Colonic mucosa (tissue), 4 donors: ENCODE results near the gene MFSD11. TPM values are rescaled to one million over a fixed set of nuclear protein-coding genes. Genes with fewer than 3 reads are reported as not detected.
"Not testable (repeated sequence)": the region's sequence is repeated elsewhere in the genome, so short reads cannot be mapped to it uniquely, and the experiment has no call there.

Experiments
- DNase-seq: peaks from one replicate; pipeline ENCODE4 v3.0.0-alpha.2; 2020
- H3K27ac ChIP-seq: fragments of 200-600 bp; one replicate; pipeline ENCODE4 v1.8.0; 2021
- H3K27me3 ChIP-seq: fragments of 200-600 bp; one replicate; pipeline ENCODE4 v1.8.0; 2021
- H3K36me3 ChIP-seq: fragments of 200-600 bp; one replicate; pipeline ENCODE4 v1.8.0; 2021
- H3K4me1 ChIP-seq: fragments of 200-600 bp; one replicate; pipeline ENCODE4 v1.8.0; 2021; ENCODE audit warnings: mild to moderate bottlenecking
- H3K4me3 ChIP-seq: fragments of 200-600 bp; one replicate; pipeline ENCODE4 v1.8.0; 2021
- H3K9ac ChIP-seq, 2 donors: one replicate each; pipeline ENCODE4 v1.7.0; 2013; ENCODE audit warnings: control low read depth in 2 of 2, low read depth in 2 of 2, low read length in 2 of 2
- H3K9me3 ChIP-seq: fragments of 200-600 bp; one replicate; pipeline ENCODE4 v1.8.0; 2021
- intact Hi-C: fragments of 100-400 bp; cut with DNase I; formaldehyde crosslinking; loops from one replicate; pipeline ENCODE4 v1.14.1; 2022
- total RNA-seq, 2 donors: library from RNA; stranded (reverse); fragmentation: NEBNext Ultra II Directional in 1 of 2; extraction: Animal tissue kit (Norgen Biotek cat#: 25700) in 1 of 2; gene quantifications; one replicate each; pipeline ENCODE4 v1.2.1, GENCODE V29; 2021
- TF ChIP-seq, protein P1 (sequence below): fragments of 200-600 bp; IDR thresholded peaks from one replicate; pipeline ENCODE4 v1.8.0; 2022; ENCODE audit warnings: antibody characterized with exemption, mild to moderate bottlenecking
- donor health status: healthy.
- donor health status: DM: no; HTN: no; CAD: no.
- donor health status: DM: no; HTN: no; CAD: no.

The MFSD11 gene
- total RNA-seq, 2 donors from 2014 or later, result 24.9 to 38.9 TPM

DNA sequence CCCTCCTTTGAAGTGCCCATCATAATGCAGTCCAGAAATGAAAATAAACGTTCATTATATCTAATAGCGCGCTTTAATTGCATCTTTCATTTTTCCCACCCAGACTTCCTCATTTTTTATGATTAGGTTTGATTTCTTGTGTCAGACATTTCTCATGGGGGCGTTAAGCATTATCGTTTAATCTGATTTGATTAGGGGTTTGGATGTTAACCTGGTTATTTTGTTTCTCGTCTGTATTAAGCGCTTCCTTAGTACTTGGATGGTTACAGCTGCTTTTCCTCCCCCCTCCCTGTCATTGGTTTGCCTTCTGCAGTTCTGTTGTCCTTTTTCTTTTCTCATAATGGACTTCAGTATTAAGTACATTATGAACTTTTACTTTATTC, 540 bp downstream of the MFSD11 start:
- peak overlapping the region; percentile 69 to 91 for H3K9ac ChIP-seq
- TF ChIP-seq, protein P1, sequence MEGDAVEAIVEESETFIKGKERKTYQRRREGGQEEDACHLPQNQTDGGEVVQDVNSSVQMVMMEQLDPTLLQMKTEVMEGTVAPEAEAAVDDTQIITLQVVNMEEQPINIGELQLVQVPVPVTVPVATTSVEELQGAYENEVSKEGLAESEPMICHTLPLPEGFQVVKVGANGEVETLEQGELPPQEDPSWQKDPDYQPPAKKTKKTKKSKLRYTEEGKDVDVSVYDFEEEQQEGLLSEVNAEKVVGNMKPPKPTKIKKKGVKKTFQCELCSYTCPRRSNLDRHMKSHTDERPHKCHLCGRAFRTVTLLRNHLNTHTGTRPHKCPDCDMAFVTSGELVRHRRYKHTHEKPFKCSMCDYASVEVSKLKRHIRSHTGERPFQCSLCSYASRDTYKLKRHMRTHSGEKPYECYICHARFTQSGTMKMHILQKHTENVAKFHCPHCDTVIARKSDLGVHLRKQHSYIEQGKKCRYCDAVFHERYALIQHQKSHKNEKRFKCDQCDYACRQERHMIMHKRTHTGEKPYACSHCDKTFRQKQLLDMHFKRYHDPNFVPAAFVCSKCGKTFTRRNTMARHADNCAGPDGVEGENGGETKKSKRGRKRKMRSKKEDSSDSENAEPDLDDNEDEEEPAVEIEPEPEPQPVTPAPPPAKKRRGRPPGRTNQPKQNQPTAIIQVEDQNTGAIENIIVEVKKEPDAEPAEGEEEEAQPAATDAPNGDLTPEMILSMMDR, result no peak
- H3K27me3 ChIP-seq, result no peaks in the 10 kb centered on the region
- intact Hi-C loops, result no loop called here
- no peaks in the 10 kb centered on the region for H3K36me3 ChIP-seq
- peak overlapping the region; percentile 100 for H3K27ac ChIP-seq
- H3K4me3 ChIP-seq, result peak overlapping the region; percentile 79
- DNase-seq, result no peak
- H3K4me1 ChIP-seq, result peaks cover 4% of the 10 kb centered on the region
- H3K9me3 ChIP-seq, result no peaks in the 10 kb centered on the region

DNA sequence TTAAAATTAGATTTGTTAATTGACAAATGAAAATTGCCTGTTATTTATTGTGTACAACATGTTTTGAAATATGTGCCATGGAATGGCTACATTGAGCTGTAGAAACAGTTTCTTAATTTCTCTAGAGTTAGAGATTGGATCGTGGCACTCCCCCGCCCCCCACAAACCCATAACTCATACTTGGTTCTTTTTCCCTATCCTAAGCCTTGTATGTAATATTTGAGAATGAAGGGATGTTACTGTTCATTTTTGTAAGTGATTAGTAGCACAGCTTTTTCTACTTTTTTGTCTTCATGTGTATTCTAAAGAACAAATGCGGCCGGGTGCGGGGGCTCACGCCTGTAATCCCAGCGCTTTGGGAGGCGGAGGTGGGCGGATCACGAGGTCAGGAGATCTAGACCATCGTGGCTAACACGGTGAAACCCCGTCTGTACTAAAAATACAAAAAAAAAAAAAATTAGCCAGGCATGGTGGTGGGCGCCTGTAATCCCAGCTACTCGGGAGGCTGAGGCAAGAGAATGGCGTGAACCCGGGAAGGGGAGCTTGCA, 1.7 kb downstream of the MFSD11 start:
- DNase-seq, H3K36me3 ChIP-seq, H3K4me3 ChIP-seq, H3K9me3 ChIP-seq, H3K4me1 ChIP-seq, H3K27me3 ChIP-seq, H3K9ac ChIP-seq, intact Hi-C loops, H3K27ac ChIP-seq: not testable (repeated sequence)

DNA sequence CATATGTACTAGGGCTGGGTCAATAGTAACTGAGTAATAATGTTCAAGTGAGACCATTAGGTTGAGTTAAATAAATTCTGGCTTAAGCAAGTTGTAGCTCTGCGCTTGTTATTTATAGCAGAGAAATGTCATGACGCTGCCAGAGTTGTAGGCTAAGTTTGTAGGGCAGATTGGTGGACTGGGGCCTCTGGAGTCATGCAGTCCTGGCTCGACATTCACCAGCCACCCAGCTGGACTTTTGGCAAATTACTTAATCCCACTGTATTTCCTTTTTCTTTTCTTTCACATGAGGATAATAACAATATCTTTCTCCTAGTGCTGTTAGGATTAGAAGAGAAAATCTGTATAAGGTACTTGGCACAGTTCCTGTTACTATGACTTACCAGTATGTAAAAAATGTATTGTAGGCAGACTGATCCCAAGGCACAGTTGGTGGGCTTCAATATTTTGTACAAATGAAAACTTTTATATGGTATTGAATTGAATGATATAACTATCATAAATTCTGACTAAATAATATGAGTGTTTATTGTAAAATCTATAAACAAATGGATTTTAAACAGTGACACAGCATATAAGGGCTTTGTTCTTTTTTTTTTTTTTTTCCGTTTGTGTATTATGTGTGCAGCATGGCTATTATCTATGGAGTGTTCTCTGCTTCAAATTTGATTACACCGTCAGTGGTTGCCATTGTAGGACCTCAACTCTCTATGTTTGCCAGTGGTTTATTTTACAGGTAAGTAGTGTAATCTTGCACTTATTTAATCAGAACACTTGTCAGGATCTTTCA, 2.6 kb downstream of the MFSD11 start:
- no peak for DNase-seq
- intact Hi-C loops, result no loop called here
- H3K27me3 ChIP-seq, result no peaks in the 10 kb centered on the region
- no peak overlapping the region for H3K4me3 ChIP-seq
- TF ChIP-seq, protein P1, result no peak
- peaks cover 9% of the 10 kb centered on the region for H3K36me3 ChIP-seq
- no peak overlapping the region for H3K27ac ChIP-seq
- H3K9ac ChIP-seq, result no peak overlapping the region
- H3K4me1 ChIP-seq, result peaks cover 4% of the 10 kb centered on the region
- no peaks in the 10 kb centered on the region for H3K9me3 ChIP-seq

DNA sequence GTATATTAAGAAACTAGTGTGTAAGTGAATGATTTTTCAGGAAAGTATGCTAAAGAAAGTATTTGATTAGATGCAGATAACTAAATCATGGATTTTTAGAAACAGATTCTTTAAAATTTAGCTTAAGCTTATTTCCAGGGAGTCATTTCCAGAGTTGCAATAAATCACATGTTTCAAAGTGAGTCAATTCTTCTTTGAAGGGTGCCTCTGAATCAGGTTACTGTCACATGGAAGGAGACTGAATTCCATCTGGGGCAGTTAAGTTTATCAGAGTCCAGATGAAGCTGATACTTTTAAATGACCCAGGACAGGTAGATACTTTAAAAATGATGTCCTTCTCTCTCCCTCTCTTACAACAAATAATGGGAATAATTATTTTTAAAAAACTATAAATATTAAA, 5.0 kb downstream of the MFSD11 start:
- TF ChIP-seq, protein P1, result no peak
- no peaks in the 10 kb centered on the region for H3K27me3 ChIP-seq
- intact Hi-C loops, result no loop called here
- H3K4me3 ChIP-seq, result no peak overlapping the region
- H3K9ac ChIP-seq, result no peak overlapping the region
- no peak overlapping the region for H3K27ac ChIP-seq
- peaks cover 4% of the 10 kb centered on the region for H3K4me1 ChIP-seq
- H3K9me3 ChIP-seq, result no peaks in the 10 kb centered on the region
- H3K36me3 ChIP-seq, result peaks cover 9% of the 10 kb centered on the region
- no peak for DNase-seq

DNA sequence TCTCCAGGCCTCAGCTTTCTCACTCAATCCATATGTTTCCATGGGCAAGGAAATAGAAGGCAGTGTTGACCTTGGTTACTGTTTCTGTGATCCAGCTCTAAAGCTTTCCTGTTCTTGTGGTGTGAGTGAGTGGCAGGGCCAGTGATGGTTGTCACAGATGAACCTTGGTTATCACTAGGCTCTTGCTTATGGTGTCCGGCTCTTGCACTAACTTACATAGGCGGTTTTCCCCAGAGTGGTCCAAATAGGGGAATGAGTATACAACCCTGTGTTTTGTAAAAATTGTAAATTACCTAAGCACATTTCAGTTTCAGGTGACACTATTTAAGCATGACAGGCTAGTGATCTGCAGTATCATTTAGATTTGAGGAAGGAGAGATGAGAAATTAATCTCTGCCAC, 6.8 kb downstream of the MFSD11 start:
- H3K9ac ChIP-seq, result no peak overlapping the region
- no peak overlapping the region for H3K4me3 ChIP-seq
- no peaks in the 10 kb centered on the region for H3K4me1 ChIP-seq
- no peaks in the 10 kb centered on the region for H3K9me3 ChIP-seq
- TF ChIP-seq, protein P1, result no peak
- no peaks in the 10 kb centered on the region for H3K27me3 ChIP-seq
- intact Hi-C loops, result no loop called here
- DNase-seq, result no peak
- peaks cover 9% of the 10 kb centered on the region for H3K36me3 ChIP-seq
- H3K27ac ChIP-seq, result no peak overlapping the region

DNA sequence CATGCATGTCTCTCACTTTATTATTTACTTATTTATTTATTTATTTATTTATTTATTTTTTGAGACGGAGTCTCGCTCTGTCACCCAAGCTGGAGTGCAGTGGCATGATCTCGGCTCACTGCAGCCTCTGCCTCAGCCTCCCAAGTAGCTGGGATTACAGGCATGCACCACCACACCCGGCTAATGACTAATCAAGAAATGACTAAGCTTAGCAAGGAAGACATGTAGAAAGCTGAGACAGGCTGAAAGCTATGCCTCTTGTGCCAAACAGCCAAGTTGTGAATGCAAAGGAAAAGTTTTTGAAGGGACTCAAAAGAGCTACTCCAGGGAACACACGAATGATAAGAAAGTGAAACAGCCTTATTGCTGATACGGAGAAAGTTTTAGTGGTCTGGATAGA, 7.9 kb downstream of the MFSD11 start:
- H3K27ac ChIP-seq, intact Hi-C loops, H3K4me1 ChIP-seq, H3K36me3 ChIP-seq, H3K9me3 ChIP-seq, H3K27me3 ChIP-seq, H3K9ac ChIP-seq, H3K4me3 ChIP-seq, DNase-seq: not testable (repeated sequence)
